GM10847 (cell line): Measurements from ENCODE around the gene MYO5A.

Experiments
- POLR2A ChIP-seq: IDR thresholded peaks from 2 replicates; pipeline ENCODE4 v1.6.1; 2011; ENCODE audit not compliant: insufficient read length; ENCODE audit errors: extremely low read depth

MYO5A gene

GRCh38 chr15:52284164-52284563 lies 244.5 kb downstream of the MYO5A start:
- TF ChIP-seq POLR2A, result no peak

GRCh38 chr15:52283281-52283680 lies 245.4 kb downstream of the MYO5A start:
- no peak for TF ChIP-seq POLR2A

- no peak for TF ChIP-seq POLR2A
Measured at GRCh38 chr15:52282418-52282817, 246.3 kb downstream of the MYO5A start.

GRCh38 chr15:52281085-52282035 lies 247.3 kb downstream of the MYO5A start:
- no peak for TF ChIP-seq POLR2A

GRCh38 chr15:52280326-52281084 lies 248.2 kb downstream of the MYO5A start:
- TF ChIP-seq POLR2A, result no peak

- TF ChIP-seq POLR2A, result no peak
Measured at GRCh38 chr15:52278636-52279367, 249.9 kb downstream of the MYO5A start.

GRCh38 chr15:52278135-52278534 lies 250.5 kb downstream of the MYO5A start:
- no peak for TF ChIP-seq POLR2A

GRCh38 chr15:52277575-52277974 lies 251.1 kb downstream of the MYO5A start:
- no peak for TF ChIP-seq POLR2A

- TF ChIP-seq POLR2A, result no peak
Measured at GRCh38 chr15:52276256-52276770, 252.4 kb downstream of the MYO5A start.

GRCh38 chr15:52263563-52264282 lies 265.0 kb downstream of the MYO5A start:
- no peak for TF ChIP-seq POLR2A

GRCh38 chr15:52262364-52262763 lies 266.3 kb downstream of the MYO5A start:
- TF ChIP-seq POLR2A, result no peak

- TF ChIP-seq POLR2A, result no peak
Measured at GRCh38 chr15:52261498-52262242, 267.0 kb downstream of the MYO5A start.

- no peak for TF ChIP-seq POLR2A
Measured at GRCh38 chr15:52261026-52261425, 267.7 kb downstream of the MYO5A start.

- no peak for TF ChIP-seq POLR2A
Measured at GRCh38 chr15:52259503-52259902, 269.2 kb downstream of the MYO5A start.

- TF ChIP-seq POLR2A, result no peak
Measured at GRCh38 chr15:52258461-52258860, 270.2 kb downstream of the MYO5A start.

- TF ChIP-seq POLR2A, result no peak
Measured at GRCh38 chr15:52257734-52258062, 271.0 kb downstream of the MYO5A start.
